B cell (primary cell): ENCODE data around the gene EPB41L4B. TPM values are rescaled to one million over a fixed set of nuclear protein-coding genes. Genes with fewer than 3 reads are reported as not detected.

Experiments
- ATAC-seq: fragments of 200-7000 bp; cut with Tn5 transposase; one replicate; pipeline ENCODE4 v1.10.0; 2021; ENCODE audit warnings: low read depth, mild to moderate bottlenecking, moderate number of reproducible peaks, moderate library complexity
- CTCF ChIA-PET: fragments of 350-600 bp; sonication (Branson Sonifier 250); formaldehyde crosslinking; loops from one replicate; lab custom pipeline; 2021; ENCODE audit warnings: antibody characterized with exemption, inconsistent platforms; lab: Charles Lee
- POLR2A ChIA-PET: fragments of 350-600 bp; sonication (Branson Sonifier 250); formaldehyde crosslinking; loops from one replicate; lab custom pipeline; 2021; ENCODE audit warnings: antibody characterized with exemption; lab: Charles Lee
- DNase-seq: peaks from one replicate; pipeline ENCODE4 v3.0.0; 2013
- H2AFZ ChIP-seq: 2 replicates; pipeline ENCODE4 v1.6.1; 2012; ENCODE audit warnings: mild to moderate bottlenecking, low read depth, low read length; ENCODE audit not compliant: insufficient read depth, poor library complexity, severe bottlenecking
- H3K27ac ChIP-seq, 2 donors: 1 replicate in 1 of 2; 2 replicates in 1 of 2; pipeline ENCODE4 v1.5.1; 2012 to 2013; ENCODE audit warnings: low read length in 2 of 2, mild to moderate bottlenecking in 2 of 2, moderate library complexity in 1 of 2
- H3K27me3 ChIP-seq, 4 experiments: fragments of 200-600 bp in 1 of 4; sonication (generic) in 1 of 4; replicated peaks in 1 of 4; 1 replicate in 2 of 4; 2 replicates in 2 of 4; pipeline versions ENCODE4 v1.6.1 to v1.7.0; 2013 to 2016; ENCODE audit warnings: low read length in 3 of 4, mild to moderate bottlenecking in 2 of 4, mixed read lengths in 1 of 4, moderate library complexity in 1 of 4; ENCODE audit not compliant: insufficient read depth in 4 of 4, control insufficient read depth in 3 of 4; ENCODE audit errors: control extremely low read depth in 1 of 4
- H3K36me3 ChIP-seq, 2 experiments: replicated peaks in 1 of 2; 1 replicate in 1 of 2; 2 replicates in 1 of 2; pipeline versions ENCODE4 v1.6.1 to v1.7.1; 2013; ENCODE audit warnings: low read length in 1 of 2; ENCODE audit not compliant: insufficient read depth in 2 of 2, control insufficient read depth in 1 of 2; ENCODE audit errors: control extremely low read depth in 1 of 2, extremely low read depth in 1 of 2
- H3K4me1 ChIP-seq, 2 donors: fragments of 200-600 bp in 1 of 2; sonication (generic) in 1 of 2; 1 replicate in 1 of 2; 2 replicates in 1 of 2; pipeline versions ENCODE4 v1.5.1 to v1.6.1; 2013 to 2017; ENCODE audit warnings: low read length in 2 of 2; ENCODE audit not compliant: control insufficient read depth in 2 of 2, insufficient read depth in 2 of 2
- H3K4me2 ChIP-seq: replicated peaks from 2 replicates; pipeline ENCODE3; 2012; ENCODE audit warnings: mild to moderate bottlenecking, low read depth, low read length; ENCODE audit not compliant: poor library complexity, severe bottlenecking
- H3K4me3 ChIP-seq, 5 experiments: fragments of 200-600 bp in 1 of 5; sonication (generic) in 1 of 5; 1 replicate in 3 of 5; 2 replicates in 2 of 5; pipeline versions ENCODE4 v1.5.1 to v1.7.0; 2011 to 2016; ENCODE audit warnings: low read length in 4 of 5, mild to moderate bottlenecking in 4 of 5, low read depth in 2 of 5, control low read depth in 1 of 5, moderate library complexity in 1 of 5; ENCODE audit not compliant: insufficient read depth in 1 of 5; ENCODE audit errors: control extremely low read depth in 1 of 5, extremely low read depth in 1 of 5
- H3K79me2 ChIP-seq: fragments of 200-600 bp; sonication (generic); one replicate; pipeline ENCODE4 v1.6.0; 2016; ENCODE audit warnings: low read length; ENCODE audit not compliant: control insufficient read depth, insufficient read depth
- H3K9ac ChIP-seq: fragments of 200-600 bp; sonication (generic); 2 replicates; pipeline ENCODE4 v1.6.1; 2017; ENCODE audit warnings: mild to moderate bottlenecking, low read length, moderate library complexity
- H3K9me3 ChIP-seq, 3 donors: one replicate each; pipeline versions ENCODE4 v1.6.1 to v1.7.1; 2013; ENCODE audit warnings: low read length in 2 of 3; ENCODE audit not compliant: control insufficient read depth in 2 of 3, insufficient read depth in 1 of 3; ENCODE audit errors: control extremely low read depth in 1 of 3
- H4K20me1 ChIP-seq: 2 replicates; pipeline ENCODE4 v1.6.0; 2012; ENCODE audit warnings: mild to moderate bottlenecking, low read length; ENCODE audit not compliant: insufficient read depth, control insufficient read depth, poor library complexity, severe bottlenecking
- H3K27ac Mint-ChIP-seq: one replicate; pipeline ENCODE4 v1.8.0; 2021; ENCODE audit warnings: mixed read lengths
- H3K27me3 Mint-ChIP-seq: one replicate; pipeline ENCODE4 v1.8.0; 2021; ENCODE audit warnings: mixed read lengths
- H3K4me1 Mint-ChIP-seq: one replicate; pipeline ENCODE4 v1.8.0; 2021; ENCODE audit warnings: mixed read lengths
- H3K4me3 Mint-ChIP-seq: one replicate; pipeline ENCODE4 v1.8.0; 2021; ENCODE audit warnings: mixed read lengths
- H3K9me3 Mint-ChIP-seq: one replicate; pipeline ENCODE4 v1.8.0; 2022; ENCODE audit warnings: mixed read lengths; ENCODE audit not compliant: insufficient read depth
- EZH2 ChIP-seq: IDR thresholded peaks from 2 replicates; pipeline ENCODE4 v1.6.1; 2012; ENCODE audit warnings: borderline replicate concordance, low read depth, mild to moderate bottlenecking, moderate library complexity, low read length; ENCODE audit not compliant: insufficient read depth, poor library complexity, severe bottlenecking
- WGBS: methylation state at CpG from one replicate; pipeline ENCODE4 v1.1.5; 2013; ENCODE audit warnings: missing lambda C conversion rate; ENCODE audit not compliant: insufficient coverage; 5-methylcytosine and 5-hydroxymethylcytosine counted together
- intact Hi-C: fragments of 100-400 bp; cut with micrococcal nuclease; formaldehyde crosslinking; loops from one replicate; pipeline ENCODE4 v1.10.0; 2022
- polyA plus RNA-seq: library from polyadenylated mRNA; depleted of rRNA; stranded (reverse); fragments of >200 nt; gene quantifications from 2 replicates; pipeline ENCODE4 v1.2.3, GENCODE V29; 2012
- total RNA-seq, 2 donors: library from RNA; stranded (reverse); fragments of 120-200 nt in 1 of 2; gene quantifications; 1 replicate in 1 of 2; 2 replicates in 1 of 2; pipeline versions ENCODE4 v1.2.3 to v1.2.4, GENCODE V29; 2013 to 2022
- TF ChIP-seq, protein P1 (sequence below): fragments of 200-600 bp; IDR thresholded peaks from one replicate; pipeline ENCODE4 v1.8.0; 2022; ENCODE audit warnings: antibody characterized with exemption, mild to moderate bottlenecking

The EPB41L4B gene
- total and polyA plus RNA-seq, 2 donors (not counting 1 experiment from before 2014, with no cell fraction given), result 2.9 TPM; not detected in 1

DNA sequence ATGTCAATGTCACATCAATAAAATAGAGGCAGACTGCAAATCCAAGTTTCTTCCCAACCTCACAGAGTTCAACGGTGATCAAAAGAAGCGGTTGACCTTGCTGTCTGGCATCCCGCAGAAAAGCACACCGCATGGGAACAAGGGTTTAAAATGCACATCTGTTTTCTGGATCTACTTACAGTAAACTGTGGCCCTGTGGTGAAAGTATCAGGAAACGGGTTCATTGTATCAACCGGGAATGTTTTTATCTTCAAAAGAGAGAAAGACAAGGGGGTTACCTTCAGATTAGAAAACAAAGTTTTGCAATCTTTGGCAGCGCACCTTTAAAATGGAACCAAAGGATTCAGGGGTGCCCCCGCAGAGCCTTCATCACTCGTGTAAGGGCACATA is 138.3 kb downstream of the EPB41L4B start:
- Histone ChIP-seq H2AFZ (no peak overlapping the region), H3K27ac (no peak overlapping the region), H3K4me3 (no peak overlapping the region), H3K79me2 (no peaks in the 10 kb centered on the region), H4K20me1 (no peaks in the 10 kb centered on the region), H3K36me3 (no peaks in the 10 kb centered on the region), H3K9ac (no peak overlapping the region), H3K27me3 (no peaks in the 10 kb centered on the region), H3K9me3 (no peaks in the 10 kb centered on the region), H3K4me2 (no peak overlapping the region), H3K4me1 (no peaks in the 10 kb centered on the region)
- H3K4me3 Mint-ChIP-seq, result no peak overlapping the region
- no peak for ATAC-seq
- 97% methylated on average over 7 of the region's 9 CpGs for WGBS
- POLR2A ChIA-PET, result no interaction called here
- H3K9me3 Mint-ChIP-seq, result no peaks in the 10 kb centered on the region
- intact Hi-C loops, result no loop called here
- CTCF ChIA-PET, result interaction anchor here (1.0 kb wide), 1 partner anchor 287 kb away, joined by 3 read pairs; no protein-coding TSS in a partner anchor
- H3K27ac Mint-ChIP-seq, result no peak overlapping the region
- H3K27me3 Mint-ChIP-seq, result peaks cover 17% of the 10 kb centered on the region
- no peak for DNase-seq
- TF ChIP-seq, protein P1, sequence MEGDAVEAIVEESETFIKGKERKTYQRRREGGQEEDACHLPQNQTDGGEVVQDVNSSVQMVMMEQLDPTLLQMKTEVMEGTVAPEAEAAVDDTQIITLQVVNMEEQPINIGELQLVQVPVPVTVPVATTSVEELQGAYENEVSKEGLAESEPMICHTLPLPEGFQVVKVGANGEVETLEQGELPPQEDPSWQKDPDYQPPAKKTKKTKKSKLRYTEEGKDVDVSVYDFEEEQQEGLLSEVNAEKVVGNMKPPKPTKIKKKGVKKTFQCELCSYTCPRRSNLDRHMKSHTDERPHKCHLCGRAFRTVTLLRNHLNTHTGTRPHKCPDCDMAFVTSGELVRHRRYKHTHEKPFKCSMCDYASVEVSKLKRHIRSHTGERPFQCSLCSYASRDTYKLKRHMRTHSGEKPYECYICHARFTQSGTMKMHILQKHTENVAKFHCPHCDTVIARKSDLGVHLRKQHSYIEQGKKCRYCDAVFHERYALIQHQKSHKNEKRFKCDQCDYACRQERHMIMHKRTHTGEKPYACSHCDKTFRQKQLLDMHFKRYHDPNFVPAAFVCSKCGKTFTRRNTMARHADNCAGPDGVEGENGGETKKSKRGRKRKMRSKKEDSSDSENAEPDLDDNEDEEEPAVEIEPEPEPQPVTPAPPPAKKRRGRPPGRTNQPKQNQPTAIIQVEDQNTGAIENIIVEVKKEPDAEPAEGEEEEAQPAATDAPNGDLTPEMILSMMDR, result no peak
- no peak for TF ChIP-seq EZH2
- no peaks in the 10 kb centered on the region for H3K4me1 Mint-ChIP-seq

DNA sequence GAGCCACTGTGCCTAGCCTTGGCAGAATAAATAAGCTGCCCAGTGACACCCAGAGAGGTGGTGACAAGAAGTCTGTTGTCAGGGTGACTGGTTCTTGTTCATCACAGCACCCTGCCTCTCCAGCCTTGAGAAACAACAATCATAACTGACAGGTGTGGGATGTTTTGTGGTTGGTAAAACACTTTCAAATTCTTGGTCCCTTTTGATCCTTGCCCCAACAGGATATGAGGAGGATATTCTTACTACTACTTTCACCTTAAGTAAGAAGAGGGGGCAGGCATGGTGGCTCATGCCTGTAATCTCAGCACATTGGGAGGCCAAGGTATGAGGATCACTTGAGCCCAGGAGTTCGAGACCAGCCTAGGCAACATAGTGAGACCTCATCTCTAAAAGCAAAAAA is 139.6 kb downstream of the EPB41L4B start:
- no peaks in the 10 kb centered on the region for H4K20me1 ChIP-seq
- no peaks in the 10 kb centered on the region for H3K79me2 ChIP-seq
- H3K27me3 Mint-ChIP-seq, result peaks cover 17% of the 10 kb centered on the region
- H3K27ac ChIP-seq, result no peak overlapping the region
- H3K9me3 Mint-ChIP-seq, result no peaks in the 10 kb centered on the region
- H3K4me1 ChIP-seq, result no peaks in the 10 kb centered on the region
- H3K27ac Mint-ChIP-seq, result no peak overlapping the region
- DNase-seq (no peak), ATAC-seq (no peak)
- no CpG with 5 or more reads among the region's 1 CpG for WGBS
- POLR2A ChIA-PET, result no interaction called here
- H3K27me3 ChIP-seq, result no peaks in the 10 kb centered on the region
- H3K4me3 ChIP-seq, result no peak overlapping the region
- no peak overlapping the region for H2AFZ ChIP-seq
- no peaks in the 10 kb centered on the region for H3K4me1 Mint-ChIP-seq
- H3K36me3 ChIP-seq, result no peaks in the 10 kb centered on the region
- intact Hi-C loops, result no loop called here
- H3K4me3 Mint-ChIP-seq, result no peak overlapping the region
- H3K4me2 ChIP-seq, result no peak overlapping the region
- no peak for TF ChIP-seq EZH2
- TF ChIP-seq, protein P1, result no peak
- CTCF ChIA-PET, result no interaction called here
- H3K9me3 ChIP-seq, result no peaks in the 10 kb centered on the region
- H3K9ac ChIP-seq, result no peak overlapping the region
